ENCODE measurements around the gene CORO1C. TPM values are rescaled to one million over a fixed set of nuclear protein-coding genes. Genes with fewer than 3 reads are reported as not detected.

Gene CORO1C
- total RNA-seq, 4 donors from 2014 or later: 100 to 273 (median 154) TPM

- ATAC-seq (ENCODE audit: low FRiP score): no peak
- no peak for DNase-seq (ENCODE audit: low spot score)
- TF ChIP-seq CTCF (IDR thresholded peaks at IDR 0.05): no peak
Measured at GRCh38 chr12:108603743-108604142, 127.6 kb downstream of the CORO1C start.

- no peak for ATAC-seq (ENCODE audit: low FRiP score)
- no peak for TF ChIP-seq CTCF (IDR thresholded peaks at IDR 0.05)
- no peak for DNase-seq (ENCODE audit: low spot score)
Measured at GRCh38 chr12:108602976-108603704, 128.2 kb downstream of the CORO1C start.

GRCh38 chr12:108602209-108602705 lies 129.1 kb downstream of the CORO1C start:
- no peak for DNase-seq (ENCODE audit: low spot score)

GRCh38 chr12:108600702-108601007 lies 130.7 kb downstream of the CORO1C start:
- no peak for TF ChIP-seq CTCF (IDR thresholded peaks at IDR 0.05)
- no peak for ATAC-seq (ENCODE audit: low FRiP score)
- no peak for DNase-seq (ENCODE audit: low spot score)

More at GRCh38 chr12:108602209-108602705, 129.1 kb downstream of the CORO1C start:
- no peak for ATAC-seq (ENCODE audit: low FRiP score)
- TF ChIP-seq CTCF (IDR thresholded peaks at IDR 0.05): no peak

GRCh38 chr12:108599948-108600701 lies 131.2 kb downstream of the CORO1C start:
- ATAC-seq (ENCODE audit: low FRiP score): no peak
- DNase-seq (ENCODE audit: low spot score): no peak
- TF ChIP-seq CTCF (IDR thresholded peaks at IDR 0.05): no peak

- TF ChIP-seq CTCF (IDR thresholded peaks at IDR 0.05): no peak
- DNase-seq (ENCODE audit: low spot score) (no peak), ATAC-seq (ENCODE audit: low FRiP score) (no peak)
Measured at GRCh38 chr12:108599541-108599940, 131.8 kb downstream of the CORO1C start.

Data from omental fat pad (tissue), 4 donors.